RWPE2 (cell line): Measurements from ENCODE around the gene ATXN7.

Experiments
- ATAC-seq: fragments of 200-7000 bp; cut with Tn5 transposase; 3 replicates; pipeline ENCODE4 v1.9.1; 2021; ENCODE audit warnings: low read depth
- DNase-seq: peaks from one replicate; pipeline ENCODE4 v3.0.0-alpha.2; 2020; ENCODE audit warnings: low spot score
- H3K27ac ChIP-seq: fragments of 450-650 bp; 2 replicates; pipeline ENCODE4 v1.5.1; 2017; ENCODE audit warnings: mild to moderate bottlenecking; ENCODE audit not compliant: poor library complexity, severe bottlenecking
- H3K27me3 ChIP-seq: fragments of 250-450 bp; sonication (Bioruptor Pico); 2 replicates; pipeline ENCODE4 v1.5.1; 2021; ENCODE audit warnings: mild to moderate bottlenecking, moderate library complexity; ENCODE audit not compliant: insufficient read depth, poor library complexity, severe bottlenecking
- H3K36me3 ChIP-seq: fragments of 250-450 bp; sonication (Bioruptor Pico); 2 replicates; pipeline ENCODE4 v1.5.1; 2020; ENCODE audit warnings: low read depth, mild to moderate bottlenecking, moderate library complexity
- H3K4me1 ChIP-seq: fragments of 250-450 bp; sonication (Bioruptor Pico); 2 replicates; pipeline ENCODE4 v1.5.1; 2021; ENCODE audit warnings: mild to moderate bottlenecking, moderate library complexity; ENCODE audit not compliant: insufficient read depth, poor library complexity, severe bottlenecking
- H3K4me3 ChIP-seq: fragments of 250-450 bp; sonication (Bioruptor Pico); 2 replicates; pipeline ENCODE4 v1.5.1; 2021; ENCODE audit warnings: mild to moderate bottlenecking, moderate library complexity; ENCODE audit not compliant: severe bottlenecking
- H3K9me3 ChIP-seq: fragments of 250-450 bp; sonication (Bioruptor Pico); 2 replicates; pipeline ENCODE4 v1.5.1; 2021; ENCODE audit warnings: mild to moderate bottlenecking, moderate library complexity; ENCODE audit not compliant: severe bottlenecking
- CTCF ChIP-seq: fragments of 450-650 bp; IDR thresholded peaks from one replicate; pipeline ENCODE4 v1.5.1; 2017; ENCODE audit warnings: mild to moderate bottlenecking, moderate library complexity; ENCODE audit not compliant: poor library complexity, severe bottlenecking

The ATXN7 gene

GRCh38 chr3:63900010-63900409 lies 36.3 kb downstream of the ATXN7 start:
- Histone ChIP-seq H3K27me3 (no peaks in the 10 kb centered on the region), H3K4me1 (no peaks in the 10 kb centered on the region), H3K36me3 (peaks cover 45% of the 10 kb centered on the region), H3K9me3 (no peaks in the 10 kb centered on the region), H3K4me3 (no peak overlapping the region), H3K27ac (no peak overlapping the region)
- DNase-seq (no peak), ATAC-seq (no peak)
- TF ChIP-seq CTCF: no peak

GRCh38 chr3:63900459-63900858 lies 36.8 kb downstream of the ATXN7 start:
- no peak for TF ChIP-seq CTCF
- DNase-seq: no peak
- Histone ChIP-seq H3K4me3 (no peak overlapping the region), H3K27ac (no peak overlapping the region), H3K4me1 (no peaks in the 10 kb centered on the region), H3K9me3 (no peaks in the 10 kb centered on the region), H3K27me3 (no peaks in the 10 kb centered on the region), H3K36me3 (peaks cover 45% of the 10 kb centered on the region)
- ATAC-seq: no peak

- peaks cover 7% of the 10 kb centered on the region for H3K4me1 ChIP-seq
- no peak overlapping the region for H3K4me3 ChIP-seq
- no peaks in the 10 kb centered on the region for H3K9me3 ChIP-seq
- no peaks in the 10 kb centered on the region for H3K27me3 ChIP-seq
- peaks cover 16% of the 10 kb centered on the region for H3K36me3 ChIP-seq
- no peak for ATAC-seq
- no peak overlapping the region for H3K27ac ChIP-seq
- no peak for TF ChIP-seq CTCF
- DNase-seq: no peak
Measured at GRCh38 chr3:63905731-63906620, 42.3 kb downstream of the ATXN7 start.

GRCh38 chr3:63908081-63908736 lies 44.5 kb downstream of the ATXN7 start:
- H3K27ac ChIP-seq: no peak overlapping the region
- H3K9me3 ChIP-seq: no peaks in the 10 kb centered on the region
- H3K4me1 ChIP-seq: peaks cover 8% of the 10 kb centered on the region
- H3K4me3 ChIP-seq: no peak overlapping the region
- TF ChIP-seq CTCF: peak; percentile 23
- no peak for DNase-seq
- H3K27me3 ChIP-seq: no peaks in the 10 kb centered on the region
- ATAC-seq: no peak
- peaks cover 8% of the 10 kb centered on the region for H3K36me3 ChIP-seq
